DOHH2 (cell line): ENCODE measurements around the gene DOCK8.

Experiments used
- H3F3A ChIP-seq: fragments of 200-600 bp; sonication (generic), shearing (Covaris generic); 2 replicates; pipeline ENCODE4 v1.6.0; 2016; ENCODE audit warnings: antibody characterized with exemption, mild to moderate bottlenecking; ENCODE audit not compliant: control insufficient read depth, insufficient read depth
- H3K27ac ChIP-seq: fragments of 200-600 bp; sonication (generic); 2 replicates; pipeline ENCODE4 v1.5.1; 2014; ENCODE audit warnings: low read depth, mild to moderate bottlenecking, low read length, moderate library complexity
- H3K27me3 ChIP-seq: fragments of 200-600 bp; sonication (generic); 2 replicates; pipeline ENCODE4 v1.6.1; 2014; ENCODE audit warnings: mild to moderate bottlenecking, low read length, mixed read lengths; ENCODE audit not compliant: control insufficient read depth
- H3K36me3 ChIP-seq: fragments of 200-600 bp; sonication (generic); 2 replicates; pipeline ENCODE4 v1.6.1; 2014; ENCODE audit warnings: mild to moderate bottlenecking, low read length, moderate library complexity, mixed read lengths; ENCODE audit not compliant: control insufficient read depth
- H3K4me1 ChIP-seq: fragments of 200-600 bp; sonication (generic); 2 replicates; pipeline ENCODE4 v1.6.1; 2014; ENCODE audit warnings: mild to moderate bottlenecking, low read length, mixed read lengths; ENCODE audit not compliant: control insufficient read depth
- H3K4me2 ChIP-seq: fragments of 200-600 bp; sonication (generic); 2 replicates; pipeline ENCODE4 v1.6.0; 2014; ENCODE audit warnings: mild to moderate bottlenecking, low read length, moderate library complexity
- H3K4me3 ChIP-seq: fragments of 200-600 bp; sonication (generic); 2 replicates; pipeline ENCODE4 v1.5.1; 2014; ENCODE audit warnings: mild to moderate bottlenecking, low read length, mixed read lengths
- H3K79me2 ChIP-seq: fragments of 200-600 bp; sonication (generic); 2 replicates; pipeline ENCODE4 v1.6.1; 2014; ENCODE audit warnings: mild to moderate bottlenecking, low read length, mixed read lengths; ENCODE audit not compliant: control insufficient read depth
- H3K9me2 ChIP-seq: fragments of 200-600 bp; sonication (generic); replicated peaks from 2 replicates; pipeline ENCODE4 v1.6.1; 2014; ENCODE audit warnings: mild to moderate bottlenecking, low read length, mixed read lengths; ENCODE audit not compliant: control insufficient read depth
- H3K9me3 ChIP-seq: fragments of 200-600 bp; sonication (generic); 2 replicates; pipeline ENCODE4 v1.6.1; 2014; ENCODE audit warnings: antibody characterized with exemption, low read length, mixed read lengths; ENCODE audit not compliant: control insufficient read depth, insufficient read depth
- H4K20me1 ChIP-seq: fragments of 200-600 bp; sonication (generic); 2 replicates; pipeline ENCODE4 v1.6.0; 2014; ENCODE audit warnings: low read depth, mild to moderate bottlenecking, antibody characterized with exemption, low read length, moderate library complexity; ENCODE audit not compliant: control insufficient read depth, insufficient read depth
- CTCF ChIP-seq: fragments of 200-600 bp; sonication (generic); IDR thresholded peaks from one replicate; pipeline ENCODE4 v1.5.1; 2014; ENCODE audit warnings: antibody characterized with exemption, mild to moderate bottlenecking, low read depth, low read length; ENCODE audit not compliant: poor library complexity, severe bottlenecking
- EZH2phosphoT487 ChIP-seq: fragments of 200-600 bp; sonication (generic); IDR thresholded peaks from 2 replicates; pipeline ENCODE4 v1.6.1; 2017; ENCODE audit warnings: borderline replicate concordance, mild to moderate bottlenecking, antibody characterized with exemption, low read length, moderate library complexity, mixed read lengths

Gene DOCK8

GRCh38 chr9:373759-374206 is 159.1 kb downstream of the DOCK8 start:
- no peaks in the 10 kb centered on the region for H3K9me3 ChIP-seq
- H3F3A ChIP-seq: no peaks in the 10 kb centered on the region
- H3K4me1 ChIP-seq: no peaks in the 10 kb centered on the region
- TF ChIP-seq CTCF (no peak), EZH2phosphoT487 (no peak)
- H3K36me3 ChIP-seq: peaks cover 58% of the 10 kb centered on the region
- H3K4me2 ChIP-seq: no peak overlapping the region
- no peaks in the 10 kb centered on the region for H3K79me2 ChIP-seq
- no peaks in the 10 kb centered on the region for H4K20me1 ChIP-seq
- no peaks in the 10 kb centered on the region for H3K27me3 ChIP-seq
- no peaks in the 10 kb centered on the region for H3K9me2 ChIP-seq
- no peak overlapping the region for H3K4me3 ChIP-seq
- no peak overlapping the region for H3K27ac ChIP-seq

- Histone ChIP-seq H3K36me3 (peaks cover 56% of the 10 kb centered on the region), H3K4me1 (no peaks in the 10 kb centered on the region), H3F3A (no peaks in the 10 kb centered on the region), H3K4me2 (no peak overlapping the region), H3K27me3 (no peaks in the 10 kb centered on the region), H4K20me1 (no peaks in the 10 kb centered on the region), H3K79me2 (no peaks in the 10 kb centered on the region), H3K9me2 (no peaks in the 10 kb centered on the region), H3K27ac (no peak overlapping the region), H3K4me3 (no peak overlapping the region), H3K9me3 (no peaks in the 10 kb centered on the region)
- TF ChIP-seq EZH2phosphoT487: no peak
- no peak for TF ChIP-seq CTCF
These were observed 160.1 kb downstream of the DOCK8 start for GRCh38 chr9:374736-375135.

GRCh38 chr9:376115-376514 is 161.4 kb downstream of the DOCK8 start:
- TF ChIP-seq EZH2phosphoT487 (no peak), CTCF (no peak)
- Histone ChIP-seq H3K36me3 (peaks cover 47% of the 10 kb centered on the region), H3F3A (no peaks in the 10 kb centered on the region), H4K20me1 (no peaks in the 10 kb centered on the region), H3K27me3 (no peaks in the 10 kb centered on the region), H3K9me2 (no peaks in the 10 kb centered on the region), H3K9me3 (no peaks in the 10 kb centered on the region), H3K4me3 (no peak overlapping the region), H3K4me1 (no peaks in the 10 kb centered on the region), H3K4me2 (no peak overlapping the region), H3K27ac (no peak overlapping the region), H3K79me2 (no peaks in the 10 kb centered on the region)

- Histone ChIP-seq H3K27me3 (no peaks in the 10 kb centered on the region), H3K79me2 (no peaks in the 10 kb centered on the region), H3K4me2 (no peak overlapping the region), H3F3A (no peaks in the 10 kb centered on the region), H3K9me2 (no peaks in the 10 kb centered on the region), H4K20me1 (no peaks in the 10 kb centered on the region), H3K9me3 (no peaks in the 10 kb centered on the region), H3K36me3 (peaks cover 42% of the 10 kb centered on the region), H3K27ac (no peak overlapping the region), H3K4me1 (no peaks in the 10 kb centered on the region), H3K4me3 (no peak overlapping the region)
- no peak for TF ChIP-seq EZH2phosphoT487
- no peak for TF ChIP-seq CTCF
These were observed 163.6 kb downstream of the DOCK8 start for GRCh38 chr9:378263-378662.
